COLO668 (cell line): ENCODE data around the gene GBX1.

ENCODE experiments used
- DNase-seq: peaks from one replicate; lab custom pipeline; 2025; ENCODE audit not compliant: unreplicated experiment; lab: John Stamatoyannopoulos, UW

The GBX1 gene

DNA sequence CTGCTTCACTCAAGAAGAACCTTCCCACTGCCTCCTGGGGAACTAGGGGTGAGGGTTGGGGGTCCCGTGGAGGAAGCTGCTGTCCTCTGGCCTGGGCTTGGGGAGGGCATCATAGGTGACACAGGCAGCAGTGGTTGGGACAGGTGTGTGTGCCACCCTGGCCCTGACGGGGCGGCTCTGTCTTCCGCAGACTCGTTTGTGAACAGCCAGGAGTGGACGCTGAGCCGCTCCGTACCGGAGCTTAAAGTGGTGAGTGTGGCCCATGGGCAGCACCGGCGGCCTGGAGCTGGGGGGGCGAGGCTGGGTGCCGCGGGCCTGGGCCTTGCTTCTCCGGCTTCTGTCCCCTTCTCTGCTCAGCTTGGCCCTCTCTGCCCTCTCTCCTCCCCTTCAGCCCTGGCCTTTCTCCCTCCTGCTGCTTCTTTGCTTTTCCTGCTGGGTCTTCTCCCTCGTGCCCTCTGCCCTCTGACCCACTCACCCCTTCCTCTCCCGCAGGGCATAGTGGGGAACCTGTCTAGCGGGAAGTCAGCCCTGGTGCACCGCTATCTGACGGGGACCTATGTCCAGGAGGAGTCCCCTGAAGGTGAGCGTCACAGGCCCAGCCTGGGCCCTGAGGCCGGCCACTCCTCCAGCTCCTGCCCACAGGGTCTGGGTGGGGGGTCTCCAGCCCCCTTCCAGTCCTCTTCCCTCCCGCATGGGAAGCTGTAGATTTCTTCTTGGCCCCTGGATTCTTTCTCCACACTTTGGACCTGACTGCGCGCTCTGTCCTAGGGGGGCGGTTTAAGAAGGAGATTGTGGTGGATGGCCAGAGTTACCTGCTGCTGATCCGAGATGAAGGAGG is 50.7 kb downstream of the GBX1 start:
- no peak for DNase-seq

DNA sequence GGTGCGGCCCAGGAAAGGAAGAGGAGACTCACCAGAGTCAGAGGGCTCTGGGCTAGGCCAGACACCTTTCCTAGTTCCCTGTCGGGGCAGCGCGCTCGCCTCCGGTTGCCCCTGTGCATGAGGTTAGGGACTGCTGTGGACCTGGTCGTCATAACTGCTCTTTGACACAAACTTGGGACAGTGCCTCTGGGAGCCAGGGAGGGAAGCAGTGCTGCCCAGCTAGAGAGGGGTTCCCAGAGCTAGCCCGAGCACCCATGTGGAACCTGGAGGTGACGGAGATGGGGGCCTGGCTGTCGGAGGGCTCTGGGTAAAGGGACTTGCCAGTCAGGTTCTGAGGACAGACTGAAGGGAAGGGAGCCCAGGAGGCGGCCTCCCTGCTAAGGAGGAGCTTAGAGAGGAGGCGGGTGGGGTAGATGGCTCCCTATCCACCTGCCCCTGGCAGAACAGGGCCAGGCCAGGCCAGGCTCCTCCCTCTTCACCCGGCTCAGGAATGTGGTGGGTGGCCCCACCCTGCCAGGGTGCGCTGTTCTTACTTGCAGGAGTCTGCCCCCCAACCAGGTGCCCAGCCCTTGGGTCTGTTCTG is 51.6 kb downstream of the GBX1 start:
- no peak for DNase-seq

DNA sequence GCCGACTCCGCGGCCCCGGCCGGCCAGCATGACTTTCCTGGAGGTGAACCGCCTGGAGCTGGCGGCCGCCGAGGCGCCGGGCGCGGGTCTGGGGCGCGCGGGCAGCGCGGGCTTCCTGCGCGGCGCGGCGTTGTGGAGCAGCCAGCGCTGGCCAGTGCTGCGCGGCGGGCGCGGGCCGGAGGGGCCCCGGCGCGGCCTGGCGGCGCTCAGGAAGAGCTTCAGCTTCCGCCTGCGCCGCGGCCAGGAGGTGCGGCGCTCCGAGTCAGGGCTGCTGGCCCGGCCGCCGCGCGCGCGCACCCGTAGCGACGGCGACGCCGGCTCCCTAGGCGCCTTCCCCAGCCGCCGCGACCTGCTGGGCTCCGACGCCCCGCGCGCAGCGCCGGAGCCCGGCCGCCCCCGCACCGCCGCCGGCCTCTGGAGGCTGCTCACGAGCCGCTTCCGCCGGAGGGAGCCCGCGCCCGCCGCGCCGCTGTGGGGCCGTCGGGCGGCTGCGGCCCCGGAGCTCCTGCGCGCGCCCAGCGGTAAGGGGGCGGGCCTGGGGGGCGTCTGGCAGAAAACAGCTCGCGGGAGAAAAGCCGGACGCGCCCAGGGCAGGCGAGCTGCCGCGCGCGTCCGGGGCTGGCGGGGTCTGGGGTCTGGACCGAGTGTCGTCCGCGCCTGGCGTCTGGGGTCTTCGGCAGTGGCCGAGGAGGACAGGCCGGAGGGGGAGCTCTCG is 52.2 kb downstream of the GBX1 start:
- DNase-seq: no peak

DNA sequence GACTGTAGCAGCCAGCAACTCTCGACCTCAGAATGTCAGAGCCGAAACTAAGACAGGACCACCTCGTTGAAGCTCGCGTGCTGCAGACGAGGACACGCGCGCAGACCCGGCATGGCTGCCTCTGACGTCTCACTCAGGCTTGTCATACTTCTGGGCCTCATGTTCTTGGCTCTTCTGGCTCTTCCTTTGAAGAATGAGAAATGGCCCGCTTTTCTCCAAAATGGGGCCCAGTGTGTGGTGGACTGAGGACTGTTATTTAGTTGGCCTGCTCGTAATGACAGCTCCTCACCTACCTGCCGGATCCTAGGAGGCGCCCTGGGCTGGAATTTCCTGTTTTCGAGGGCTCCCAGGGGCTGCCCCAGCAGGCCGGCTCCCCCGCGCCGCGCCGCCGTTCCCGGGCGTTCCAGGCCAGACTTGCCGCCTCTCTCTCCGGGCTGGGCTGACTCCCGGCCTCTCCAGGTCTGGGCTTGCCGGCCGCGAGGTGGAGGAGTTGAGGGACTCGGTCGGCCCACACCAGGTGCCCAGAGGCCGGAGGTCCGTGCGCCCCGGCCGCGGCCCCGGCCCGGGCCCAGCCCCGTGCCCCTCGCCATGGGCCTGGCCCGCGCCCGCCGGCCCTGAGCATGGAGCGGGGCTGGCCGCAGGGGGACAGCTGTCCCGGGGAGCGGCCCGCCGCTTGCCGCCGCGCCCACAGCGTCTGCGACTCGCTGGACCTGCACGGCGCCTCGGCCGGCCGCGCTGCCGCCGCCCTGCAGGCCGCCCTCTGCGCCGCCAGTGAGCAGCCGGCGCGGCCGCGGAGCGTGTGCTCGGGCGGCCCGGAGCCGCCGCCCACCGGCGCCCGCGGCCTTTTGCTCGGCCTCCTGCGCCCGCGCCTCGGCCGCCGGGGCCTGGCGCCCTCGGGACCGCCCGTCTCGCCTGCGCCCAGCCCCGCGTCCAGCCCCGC is 53.1 kb downstream of the GBX1 start:
- DNase-seq: no peak

DNA sequence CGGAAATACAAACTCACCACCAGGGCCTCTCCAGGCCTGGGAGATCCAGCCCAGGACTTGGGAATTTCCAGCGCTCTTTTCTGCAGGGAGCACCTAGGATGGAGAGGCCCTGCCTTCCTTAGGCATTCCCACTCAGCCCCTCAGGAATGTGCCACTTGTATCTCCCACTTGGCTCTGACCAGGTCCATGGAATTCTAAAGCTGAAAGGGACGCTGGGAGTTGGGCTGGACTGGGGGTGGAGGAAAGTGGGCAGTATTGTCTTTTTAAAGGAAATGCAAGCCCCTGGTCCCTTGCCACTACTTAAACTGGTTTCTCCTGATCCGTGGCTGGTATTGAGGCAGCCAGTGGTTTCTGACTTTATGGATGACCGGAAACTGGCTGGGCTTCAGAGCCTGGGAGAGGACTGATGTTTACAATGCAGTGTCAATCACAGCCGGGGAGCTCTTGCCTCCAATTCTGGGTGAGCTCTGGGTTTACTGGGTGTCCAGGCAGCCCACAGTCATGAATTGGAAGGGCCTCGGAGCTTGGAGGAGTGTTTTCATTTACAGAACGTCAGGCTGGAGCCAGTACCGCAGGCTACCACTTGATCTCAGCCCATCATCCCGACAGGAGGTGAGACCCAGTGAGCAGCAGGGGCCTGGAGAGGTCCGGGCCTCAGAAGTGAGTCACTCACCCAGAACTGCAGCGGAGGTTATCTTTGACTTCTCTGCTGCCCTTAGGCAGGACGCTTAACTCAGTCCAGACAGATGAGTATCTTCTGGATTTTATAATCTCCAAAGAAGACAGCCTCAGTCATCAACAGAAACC is 53.9 kb downstream of the GBX1 start:
- DNase-seq: no peak

DNA sequence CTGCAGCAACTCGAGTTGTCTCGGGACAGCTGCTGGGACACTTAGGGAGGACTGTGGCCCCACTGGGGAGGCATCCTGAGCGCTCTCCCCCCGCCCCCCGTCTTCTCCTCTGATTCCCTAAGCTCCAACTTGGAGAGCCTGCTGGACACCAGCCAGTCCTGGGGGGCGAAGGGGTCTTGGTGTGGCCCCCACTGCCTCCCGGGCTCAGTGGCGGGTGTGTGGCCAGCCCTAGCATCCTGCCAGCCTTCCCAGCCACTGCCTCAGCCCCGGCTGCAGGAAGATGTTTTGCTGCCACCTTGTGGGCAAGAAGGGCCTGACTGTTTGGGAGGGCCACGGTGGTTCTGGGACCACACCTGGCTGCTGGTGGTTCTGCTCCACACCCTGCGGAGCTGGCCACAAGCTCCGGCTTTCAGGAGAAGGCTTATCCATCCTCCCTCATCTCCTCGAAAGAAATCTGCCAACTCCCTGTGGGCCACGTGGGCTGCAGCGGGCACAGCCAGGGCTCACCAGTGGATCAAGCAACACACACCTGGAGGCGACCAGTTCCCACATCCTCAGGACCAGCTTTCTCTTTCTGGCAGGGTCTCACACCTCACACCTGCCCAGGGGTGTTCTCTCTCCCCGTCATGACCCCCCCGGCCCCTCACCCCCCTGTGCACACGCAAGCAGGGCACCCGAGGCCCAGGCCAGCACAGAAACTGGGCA is 56.4 kb downstream of the GBX1 start:
- DNase-seq: peak; percentile 72

DNA sequence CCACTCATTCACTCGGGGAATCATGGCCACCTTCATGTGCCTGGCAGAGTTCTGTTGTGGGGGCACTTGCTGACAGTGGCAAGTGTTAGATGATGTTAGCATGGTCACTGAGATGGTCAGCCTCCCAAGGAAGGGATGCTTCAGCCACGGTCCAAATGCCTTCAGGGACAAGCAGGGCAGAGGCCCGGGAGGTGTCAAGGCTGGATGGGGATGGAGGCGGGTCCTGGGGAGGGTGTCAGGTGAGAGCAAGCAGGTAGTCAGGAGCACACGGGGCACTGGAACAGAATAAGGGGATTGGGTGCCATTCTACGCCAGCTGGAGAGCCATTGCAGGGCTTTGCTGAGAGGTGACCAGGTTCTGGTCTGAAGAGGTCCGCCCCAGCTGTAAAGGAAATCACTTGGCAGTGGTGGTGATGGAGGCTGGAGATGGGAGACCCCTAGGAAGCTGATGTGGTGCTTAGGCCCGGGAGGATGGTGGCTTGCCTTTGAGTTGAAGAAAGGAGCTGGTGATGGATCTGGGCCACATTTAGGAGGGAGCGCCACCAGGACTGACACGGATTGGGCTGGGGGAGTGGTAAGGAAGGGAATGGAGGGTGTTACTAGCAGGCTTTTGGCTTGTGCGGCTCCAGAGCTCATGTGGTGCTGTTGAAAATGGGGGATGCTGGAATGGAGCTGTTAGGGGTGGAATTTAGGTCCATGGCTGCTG is 57.1 kb downstream of the GBX1 start:
- DNase-seq: no peak

DNA sequence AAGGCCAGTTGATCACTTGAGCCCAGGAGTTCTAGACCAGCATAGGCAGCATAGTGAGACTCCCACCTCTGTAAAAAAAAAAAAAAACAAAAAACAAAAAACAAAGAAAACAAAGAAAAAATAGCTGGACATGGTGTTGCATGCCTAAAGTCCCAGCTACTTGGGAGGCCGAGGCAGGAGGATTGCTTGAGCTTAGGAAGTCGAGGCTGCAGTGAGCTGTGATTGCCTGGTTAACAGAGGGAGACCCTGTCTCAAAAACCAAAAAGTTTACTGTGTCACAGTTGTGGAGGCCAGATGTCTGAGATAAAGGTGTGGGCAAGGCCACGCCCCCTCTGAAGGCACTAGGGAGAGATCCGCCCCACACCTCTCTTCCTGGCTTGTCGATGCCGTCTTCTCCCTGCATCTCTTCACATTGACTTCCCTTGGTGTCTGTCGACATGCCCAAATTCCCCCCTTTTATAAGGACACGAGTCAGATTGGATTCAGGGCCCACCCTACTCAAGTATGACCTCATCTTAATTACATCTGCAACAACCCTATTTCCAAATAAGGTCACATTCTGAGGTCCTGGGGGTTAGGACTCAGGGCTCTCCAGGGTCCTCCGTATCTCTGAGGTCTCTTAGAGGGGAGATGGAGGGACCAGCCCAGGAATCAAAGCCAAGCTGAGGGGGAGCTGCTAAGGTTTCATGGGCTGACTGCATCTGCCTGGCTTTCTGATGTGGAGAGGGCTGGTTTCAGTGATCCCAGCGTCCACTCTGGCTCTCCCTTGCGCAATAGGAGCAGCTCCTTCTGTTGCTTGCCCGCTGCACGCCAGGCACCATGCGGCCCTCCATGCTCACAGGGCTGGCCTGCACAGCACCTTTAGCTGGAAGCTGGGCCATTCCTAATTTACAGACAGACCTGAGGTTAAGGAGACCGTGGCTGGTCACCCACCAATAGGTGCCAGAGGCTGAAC is 58.1 kb downstream of the GBX1 start:
- no peak for DNase-seq

DNA sequence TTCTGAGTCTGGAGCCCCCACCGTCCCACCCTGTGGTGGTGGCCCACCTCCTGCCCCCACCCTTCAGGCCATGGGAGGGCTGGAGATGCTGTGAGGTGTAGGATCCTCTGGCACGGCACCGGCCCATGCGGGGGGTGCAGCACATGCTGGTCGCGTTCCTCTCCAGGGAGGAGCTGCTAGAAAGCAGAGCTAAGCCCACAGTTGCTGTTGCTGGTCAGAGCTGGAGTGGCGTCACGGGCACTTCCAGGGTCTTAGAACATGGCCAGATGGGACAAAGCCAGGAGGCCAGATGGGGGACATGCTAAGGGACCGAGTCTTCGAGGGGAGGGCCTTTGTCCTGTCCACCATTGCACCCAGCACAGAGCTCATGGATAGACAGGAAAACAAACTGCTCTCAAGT is 59.6 kb downstream of the GBX1 start:
- no peak for DNase-seq

DNA sequence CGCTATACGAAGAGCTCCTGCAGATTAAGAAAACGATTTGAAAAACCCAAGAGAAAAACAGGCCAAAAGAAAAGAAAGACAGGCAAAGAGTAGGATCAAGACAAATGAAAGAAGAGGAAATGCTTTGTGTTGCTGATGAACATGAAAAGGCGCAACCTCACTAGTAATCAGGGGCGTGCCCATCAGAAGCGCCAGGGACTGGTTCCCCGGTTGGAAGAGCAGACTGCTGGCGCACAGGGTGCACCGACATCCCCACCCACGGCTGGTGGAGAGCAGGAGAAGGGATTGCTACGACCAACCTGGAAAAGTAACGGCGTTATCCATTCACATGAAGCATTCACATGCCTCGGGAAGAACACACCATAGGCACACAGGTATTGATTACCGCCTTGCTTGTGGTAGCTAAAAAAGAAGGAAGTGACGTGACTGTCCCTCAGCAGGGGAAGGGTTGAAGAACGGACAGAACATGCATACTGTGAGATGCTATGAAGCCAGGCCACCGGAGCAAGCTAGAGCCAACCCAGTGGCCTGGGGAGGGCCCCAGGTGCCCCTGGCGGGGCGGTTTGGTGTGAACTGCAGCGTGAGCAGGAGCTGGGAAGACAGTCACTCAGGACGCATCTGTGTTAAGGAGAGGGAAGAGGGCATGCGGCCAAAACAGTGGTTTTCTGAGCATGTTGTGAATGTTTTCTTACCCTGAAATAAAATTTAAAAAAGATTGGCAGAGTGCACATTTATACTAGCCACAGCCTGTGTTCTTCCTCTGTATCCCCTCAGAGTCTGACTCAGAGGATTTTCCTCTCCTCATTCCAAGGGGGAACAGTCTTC is 62.9 kb downstream of the GBX1 start:
- no peak for DNase-seq

DNA sequence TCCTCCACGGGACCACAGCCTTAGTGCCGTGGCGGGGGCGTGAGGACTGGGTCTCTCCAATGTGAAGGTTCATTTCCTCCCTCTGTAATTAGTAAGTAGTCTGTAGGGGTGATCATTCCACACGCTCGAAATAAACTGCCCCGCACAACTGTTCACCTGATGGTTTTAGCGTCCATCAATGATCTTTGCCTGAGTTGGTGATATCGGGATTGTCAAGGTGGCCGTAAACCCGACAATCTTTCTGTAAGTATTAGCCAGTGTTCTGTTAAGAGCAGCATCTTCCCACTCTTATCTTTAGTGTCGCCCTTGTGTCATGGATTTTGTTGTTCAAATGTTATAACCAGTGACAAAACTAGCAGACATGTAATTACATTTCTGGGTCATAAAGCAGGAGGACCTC is 63.5 kb downstream of the GBX1 start:
- no peak for DNase-seq

DNA sequence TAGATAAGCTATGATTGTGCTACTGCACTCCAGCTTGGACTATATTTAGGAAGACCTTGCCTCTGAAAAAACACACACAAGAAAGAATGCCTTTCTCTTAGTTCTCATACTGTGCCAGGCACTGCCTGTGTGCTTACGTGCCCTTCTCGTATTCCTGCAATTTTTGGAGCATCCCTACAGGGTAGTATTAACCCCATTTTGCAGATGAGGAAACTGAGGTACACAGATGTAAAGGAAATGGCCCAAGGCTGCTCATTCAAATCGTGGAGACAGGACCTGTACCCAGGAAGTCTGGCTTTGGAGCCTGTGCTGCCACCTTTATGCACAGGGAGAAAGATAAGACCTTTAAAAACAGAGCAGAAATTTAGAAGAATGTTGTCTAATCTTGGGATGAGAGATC is 64.5 kb downstream of the GBX1 start:
- DNase-seq: no peak

DNA sequence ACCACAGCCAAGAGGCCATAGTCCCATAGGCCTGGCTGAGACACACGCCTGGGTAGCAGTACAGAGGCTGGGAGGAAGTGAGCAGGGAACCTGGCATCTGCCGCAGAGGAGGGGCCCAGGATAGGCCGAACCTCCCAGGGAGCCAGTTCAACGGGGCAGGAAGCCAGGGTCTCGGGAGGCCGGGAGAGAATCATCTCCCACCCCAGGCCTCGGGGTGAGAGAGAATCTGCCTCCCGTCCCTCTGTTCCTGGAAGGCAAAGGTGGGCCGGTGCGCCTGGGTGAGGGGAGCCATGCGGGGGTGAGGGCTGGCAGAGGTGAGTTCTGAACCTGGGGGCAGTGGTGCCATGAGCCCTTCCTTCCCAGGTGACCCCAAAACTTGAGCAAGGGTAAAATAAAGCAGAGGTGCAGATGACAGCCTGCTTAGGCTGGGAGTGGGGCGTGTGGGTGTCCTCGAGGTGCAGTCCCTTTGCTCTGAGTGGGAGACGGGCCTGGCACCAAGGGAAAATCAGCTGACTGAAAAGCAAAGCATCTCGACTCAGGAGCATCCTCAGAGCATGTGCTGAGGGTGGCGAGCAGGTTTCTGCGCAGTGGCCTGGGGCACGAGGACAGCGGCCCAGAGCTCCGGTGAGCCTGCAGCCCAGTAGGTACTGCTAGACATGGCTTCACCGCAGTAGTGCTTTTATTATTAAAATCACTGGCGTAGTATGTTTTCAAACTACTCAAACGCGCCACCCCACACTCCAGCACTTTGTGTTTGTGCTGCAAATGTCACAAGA is 65.7 kb downstream of the GBX1 start:
- DNase-seq: no peak

DNA sequence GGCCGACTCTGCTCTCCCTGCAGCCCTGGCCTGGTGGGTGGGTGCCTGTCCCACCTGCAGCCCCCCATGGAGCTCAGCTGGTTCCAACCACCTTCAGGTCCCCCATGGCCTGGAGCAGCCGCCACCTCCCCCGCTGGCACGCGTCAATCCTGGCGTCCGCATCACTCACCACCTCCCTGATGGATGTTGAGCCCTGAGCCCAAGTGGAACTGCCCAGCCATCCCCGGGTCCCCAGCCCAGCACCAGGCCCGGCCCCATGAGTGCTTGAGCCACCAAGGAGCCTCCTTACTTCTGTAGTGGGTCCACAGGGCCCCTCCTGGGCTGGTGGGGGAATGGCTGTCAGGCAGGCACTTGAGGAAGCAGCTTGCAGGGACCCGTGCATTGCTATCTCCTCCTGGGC is 66.6 kb downstream of the GBX1 start:
- no peak for DNase-seq

DNA sequence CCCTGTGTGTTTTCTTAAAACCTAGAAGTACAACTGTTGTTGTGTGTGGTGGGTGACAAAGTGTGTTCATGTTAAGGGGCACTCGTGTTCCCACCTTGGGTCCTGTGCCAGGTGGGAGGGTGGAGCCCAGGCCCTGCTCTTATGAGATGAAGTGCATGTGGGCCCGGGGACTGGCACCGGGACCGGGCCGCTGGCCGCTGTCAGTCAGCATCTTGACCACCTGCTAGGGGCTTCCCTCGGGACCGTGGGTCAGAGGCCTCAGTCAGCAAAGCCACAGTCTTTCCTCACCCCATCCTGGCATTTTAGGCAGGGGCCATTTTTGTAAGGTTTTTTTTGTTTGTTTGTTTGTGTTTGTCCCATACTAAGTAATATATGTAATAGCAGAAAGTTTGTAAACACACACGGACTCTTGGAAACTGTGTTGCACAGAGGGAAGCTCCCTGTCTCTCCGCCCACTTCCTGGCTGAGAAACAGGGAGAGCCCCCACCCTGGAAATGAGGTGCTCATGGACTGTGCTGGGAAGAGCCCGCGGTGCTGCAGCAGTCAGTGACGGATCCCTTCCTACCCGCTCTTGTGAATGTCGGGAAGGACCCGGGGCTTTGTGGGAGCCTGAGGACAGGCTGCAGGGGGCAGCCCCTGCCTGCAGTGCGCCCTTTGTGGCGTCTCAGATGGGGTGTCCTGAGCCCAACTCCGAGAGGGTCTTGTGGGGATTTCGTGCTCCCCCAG is 67.8 kb downstream of the GBX1 start:
- no peak for DNase-seq
